ENCODE results near the gene RNF175.

Gene RNF175

DNA sequence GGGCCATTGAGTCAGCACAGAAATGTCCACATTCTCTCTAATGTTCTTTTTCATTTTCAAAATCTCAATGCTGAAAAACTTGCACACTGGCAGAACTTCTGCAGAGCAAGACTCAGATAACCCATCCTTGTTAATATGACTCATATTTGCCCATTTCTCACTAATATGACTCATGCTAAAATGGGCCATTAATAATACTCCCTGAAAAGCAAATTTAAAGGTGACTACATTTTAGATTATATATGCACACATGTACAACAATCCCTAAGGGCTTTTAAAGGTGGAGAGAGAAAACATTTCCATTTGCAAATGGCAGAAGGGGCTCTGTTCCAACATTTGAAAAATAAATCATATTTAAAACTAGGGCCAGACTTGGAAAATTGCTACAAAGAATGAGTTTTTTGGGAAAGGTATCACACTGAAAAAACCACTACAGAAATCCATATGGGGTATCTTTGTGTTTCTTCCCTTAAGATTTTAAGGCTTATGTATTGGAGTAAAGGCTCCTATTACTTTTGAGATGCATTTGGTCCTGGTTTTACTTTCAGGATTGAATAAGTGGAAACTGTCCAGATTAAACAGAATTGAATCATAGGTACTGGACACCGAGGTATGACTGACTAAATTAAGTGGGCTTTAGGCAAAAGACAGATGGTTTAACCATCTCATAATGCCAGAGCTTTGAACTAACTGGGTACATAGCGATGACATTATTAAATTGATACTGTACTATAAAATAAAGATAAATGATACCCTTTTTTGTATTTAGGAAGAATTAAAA, 45.8 kb downstream of the RNF175 start:
- TF ChIP-seq, protein P1, sequence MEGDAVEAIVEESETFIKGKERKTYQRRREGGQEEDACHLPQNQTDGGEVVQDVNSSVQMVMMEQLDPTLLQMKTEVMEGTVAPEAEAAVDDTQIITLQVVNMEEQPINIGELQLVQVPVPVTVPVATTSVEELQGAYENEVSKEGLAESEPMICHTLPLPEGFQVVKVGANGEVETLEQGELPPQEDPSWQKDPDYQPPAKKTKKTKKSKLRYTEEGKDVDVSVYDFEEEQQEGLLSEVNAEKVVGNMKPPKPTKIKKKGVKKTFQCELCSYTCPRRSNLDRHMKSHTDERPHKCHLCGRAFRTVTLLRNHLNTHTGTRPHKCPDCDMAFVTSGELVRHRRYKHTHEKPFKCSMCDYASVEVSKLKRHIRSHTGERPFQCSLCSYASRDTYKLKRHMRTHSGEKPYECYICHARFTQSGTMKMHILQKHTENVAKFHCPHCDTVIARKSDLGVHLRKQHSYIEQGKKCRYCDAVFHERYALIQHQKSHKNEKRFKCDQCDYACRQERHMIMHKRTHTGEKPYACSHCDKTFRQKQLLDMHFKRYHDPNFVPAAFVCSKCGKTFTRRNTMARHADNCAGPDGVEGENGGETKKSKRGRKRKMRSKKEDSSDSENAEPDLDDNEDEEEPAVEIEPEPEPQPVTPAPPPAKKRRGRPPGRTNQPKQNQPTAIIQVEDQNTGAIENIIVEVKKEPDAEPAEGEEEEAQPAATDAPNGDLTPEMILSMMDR (conservative IDR thresholded peaks at IDR 0.05; ENCODE audit: low read depth): no peak
- no peak overlapping the region for H3K27ac ChIP-seq
- peak; percentile 81 for DNase-seq (ENCODE audit: low spot score)
- CTCF ChIA-PET: no interaction called here
- POLR2A ChIA-PET (ENCODE audit: low non-redundant PET): no interaction called here

DNA sequence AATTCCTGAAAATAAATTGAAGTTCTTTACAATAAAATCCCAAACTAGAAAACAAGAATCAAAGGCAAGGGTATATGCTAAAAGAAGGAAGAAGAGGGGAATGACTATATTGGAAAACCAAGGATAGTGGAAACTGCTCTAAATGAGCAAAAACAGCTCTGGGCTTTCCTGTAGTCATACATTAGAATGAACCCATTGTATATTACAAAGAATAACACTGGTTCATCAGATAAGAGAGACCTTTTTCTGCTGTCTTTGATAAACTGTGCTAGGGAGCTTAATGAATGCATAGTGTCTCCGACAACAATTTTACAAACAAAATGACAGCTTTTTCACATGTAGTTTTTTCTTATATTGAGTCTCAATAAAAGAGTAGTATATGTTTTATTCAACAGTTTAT, 49.1 kb downstream of the RNF175 start:
- DNase-seq (ENCODE audit: low spot score): no peak
- TF ChIP-seq, protein P1 (conservative IDR thresholded peaks at IDR 0.05; ENCODE audit: low read depth): no peak
- ChIA-PET POLR2A (ENCODE audit: low non-redundant PET) (interaction anchor here (0.6 kb wide), 1 partner anchor 23 kb away, joined by 4 read pairs; no protein-coding TSS in a partner anchor), CTCF (no interaction called here)
- no peak overlapping the region for H3K27ac ChIP-seq

DNA sequence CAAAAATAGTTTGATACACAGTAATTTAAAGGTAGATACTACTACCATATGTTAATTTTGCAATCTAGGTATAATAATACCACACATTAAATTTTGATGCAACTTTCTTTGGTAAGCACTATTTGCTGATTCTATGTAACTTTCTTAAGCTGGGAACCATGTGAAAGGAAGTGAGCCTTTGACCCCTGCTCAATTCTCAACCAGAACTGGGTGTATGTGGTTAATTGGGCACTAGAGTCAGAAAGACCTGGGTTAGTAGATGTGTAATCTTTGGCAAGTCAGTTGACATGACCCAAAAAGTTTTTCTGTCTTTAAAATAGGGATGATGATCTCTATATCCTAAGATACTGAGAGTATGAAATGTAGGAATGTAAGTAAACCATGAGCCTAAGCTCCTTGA, 53.3 kb downstream of the RNF175 start:
- H3K27ac ChIP-seq: no peak overlapping the region
- TF ChIP-seq, protein P1 (conservative IDR thresholded peaks at IDR 0.05; ENCODE audit: low read depth): no peak
- CTCF ChIA-PET: no interaction called here
- DNase-seq (ENCODE audit: low spot score): no peak
- POLR2A ChIA-PET (ENCODE audit: low non-redundant PET): no interaction called here

GRCh38 chr4:153705743-153706468, 53.9 kb downstream of the RNF175 start:
- H3K27ac ChIP-seq: no peak overlapping the region
- ChIA-PET CTCF (no interaction called here), POLR2A (ENCODE audit: low non-redundant PET) (no interaction called here)
- no peak for DNase-seq (ENCODE audit: low spot score)
- TF ChIP-seq, protein P1 (conservative IDR thresholded peaks at IDR 0.05; ENCODE audit: low read depth): no peak

DNA sequence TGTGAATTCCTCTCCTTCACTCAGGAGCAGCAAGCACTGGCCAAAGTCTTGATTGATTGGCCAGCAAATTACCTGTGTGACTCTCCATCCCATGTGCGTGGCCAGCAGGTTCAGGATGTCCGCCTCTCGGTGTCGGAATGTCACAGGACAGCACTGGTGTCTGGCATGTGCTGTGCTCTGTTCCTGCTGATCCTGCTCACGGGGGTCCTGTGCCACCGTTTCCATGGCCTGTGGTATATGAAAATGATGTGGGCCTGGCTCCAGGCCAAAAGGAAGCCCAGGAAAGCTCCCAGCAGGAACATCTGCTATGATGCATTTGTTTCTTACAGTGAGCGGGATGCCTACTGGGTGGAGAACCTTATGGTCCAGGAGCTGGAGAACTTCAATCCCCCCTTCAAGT, 55.3 kb downstream of the RNF175 start:
- DNase-seq (ENCODE audit: low spot score): no peak
- H3K27ac ChIP-seq: no peak overlapping the region
- CTCF ChIA-PET: no interaction called here
- TF ChIP-seq, protein P1 (conservative IDR thresholded peaks at IDR 0.05; ENCODE audit: low read depth): no peak
- POLR2A ChIA-PET (ENCODE audit: low non-redundant PET): no interaction called here

DNA sequence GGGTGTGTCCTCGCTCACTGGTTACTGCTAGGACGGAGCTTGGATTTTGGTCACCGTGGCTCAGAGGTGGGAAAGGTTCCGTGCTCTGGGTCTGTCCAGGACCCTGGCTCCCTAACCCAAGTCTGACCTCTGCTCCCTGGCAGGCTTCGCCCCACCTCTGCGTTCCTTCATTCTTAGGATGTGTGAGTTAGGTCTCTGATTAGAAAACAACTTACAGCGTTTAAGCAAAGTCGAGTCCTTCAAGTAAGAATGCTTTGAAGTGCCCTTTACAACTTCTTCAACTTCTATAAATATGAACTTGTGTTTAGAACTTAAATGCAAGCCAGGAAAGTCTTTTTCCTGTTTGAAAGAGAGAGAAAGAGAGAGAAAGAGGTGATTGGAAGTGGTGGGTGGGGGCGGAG, 74.9 kb downstream of the RNF175 start:
- TF ChIP-seq, protein P1 (conservative IDR thresholded peaks at IDR 0.05; ENCODE audit: low read depth): no peak
- no peak overlapping the region for H3K27ac ChIP-seq
- CTCF ChIA-PET: interaction anchor here (1.1 kb wide), 1 partner anchor 49 kb away, joined by 3 read pairs; no protein-coding TSS in a partner anchor
- DNase-seq (ENCODE audit: low spot score): no peak
- POLR2A ChIA-PET (ENCODE audit: low non-redundant PET): no interaction called here

Data from RWPE1 (cell line).